Choroid plexus epithelial cell (primary cell): ENCODE results near the gene TCF20.

ENCODE experiments used
- DNase-seq: peaks from one replicate; pipeline ENCODE4 v3.0.0-alpha.2; 2010; ENCODE audit warnings: low read depth
- H3K4me3 ChIP-seq: 2 replicates; pipeline ENCODE4 v1.5.1; 2011; ENCODE audit warnings: low read depth, mild to moderate bottlenecking, control low read depth, low read length, moderate library complexity
- CTCF ChIP-seq: conservative IDR thresholded peaks from 2 replicates; pipeline ENCODE4 v1.5.1; 2011; ENCODE audit warnings: low read depth, mild to moderate bottlenecking, control low read depth, inconsistent platforms, low read length, moderate library complexity

Gene TCF20

GRCh38 chr22:42270510-42271190 is at the start of gene TCF20:
TCF20 (minus strand) TSS chr22:42270653; CDS start chr22:42215305, 55,348 bp downstream.
- DNase-seq, result peak; percentile 71

GRCh38 chr22:42319386-42319785 is 48.9 kb upstream of the TCF20 start:
- DNase-seq, result no peak
- H3K4me3 ChIP-seq, result no peak overlapping the region
- no peak for TF ChIP-seq CTCF

More at GRCh38 chr22:42270510-42271190, at the start of gene TCF20:
- peak within 1 kb of the TSS; percentile 85 for H3K4me3 ChIP-seq
- TF ChIP-seq CTCF, result no peak

GRCh38 chr22:42318967-42319366 is 48.5 kb upstream of the TCF20 start:
- no peak overlapping the region for H3K4me3 ChIP-seq
- no peak for DNase-seq
- no peak for TF ChIP-seq CTCF

GRCh38 chr22:42317691-42318547 is 47.5 kb upstream of the TCF20 start:
- no peak for DNase-seq
- no peak for TF ChIP-seq CTCF
- no peak overlapping the region for H3K4me3 ChIP-seq

- TF ChIP-seq CTCF, result no peak
- H3K4me3 ChIP-seq, result no peak overlapping the region
- peak; percentile 7 for DNase-seq
Measured at GRCh38 chr22:42317008-42317407, 46.6 kb upstream of the TCF20 start.

- TF ChIP-seq CTCF, result no peak
- DNase-seq, result no peak
- H3K4me3 ChIP-seq, result no peak overlapping the region
Measured at GRCh38 chr22:42315392-42315756, 44.9 kb upstream of the TCF20 start.
